Suppressor macrophage (primary cell): ENCODE measurements around the gene AZIN2.
A peak's percentile ranks its signal among the peaks of the same experiment; 100 is the strongest.
"Not testable (repeated sequence)": the region's sequence is repeated elsewhere in the genome, so short reads cannot be mapped to it uniquely, and the experiment has no call there.

Source experiments
- DNase-seq, 4 experiments: peaks; one replicate each; pipeline ENCODE4 v3.0.0-alpha.2; 2020 to 2022

Gene AZIN2

GRCh38 chr1:33094971-33095604 is 14.1 kb downstream of the AZIN2 start:
- DNase-seq = peak; percentile 54 to 77 (median 66)

- no peak for DNase-seq
These were observed 15.5 kb downstream of the AZIN2 start for GRCh38 chr1:33096363-33097005.

DNA sequence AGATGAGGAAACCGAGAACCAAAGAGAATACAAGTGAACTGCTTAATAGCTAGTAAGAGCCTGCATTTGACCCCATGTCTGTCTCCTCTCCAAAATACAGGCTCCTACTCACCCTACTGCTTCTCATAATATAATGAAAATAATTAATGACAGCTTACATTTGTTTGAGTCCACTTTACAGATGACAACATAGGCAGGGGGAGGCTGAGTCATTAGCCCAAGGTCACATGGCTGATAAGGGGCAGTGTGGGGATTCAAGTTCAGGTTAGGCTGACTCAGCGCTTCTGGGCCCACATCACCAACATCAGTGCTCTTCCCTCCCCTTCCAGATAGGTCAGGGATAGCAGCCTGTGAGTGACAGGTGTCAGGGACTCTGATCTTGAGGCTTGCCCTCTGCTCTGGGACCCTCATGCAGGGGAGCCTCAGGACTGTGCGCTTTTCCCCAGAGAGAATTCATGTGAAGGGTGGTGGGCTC is 16.2 kb downstream of the AZIN2 start:
- DNase-seq = peak in 3 of 4 experiments; percentile 17 to 27 (median 17)

DNA sequence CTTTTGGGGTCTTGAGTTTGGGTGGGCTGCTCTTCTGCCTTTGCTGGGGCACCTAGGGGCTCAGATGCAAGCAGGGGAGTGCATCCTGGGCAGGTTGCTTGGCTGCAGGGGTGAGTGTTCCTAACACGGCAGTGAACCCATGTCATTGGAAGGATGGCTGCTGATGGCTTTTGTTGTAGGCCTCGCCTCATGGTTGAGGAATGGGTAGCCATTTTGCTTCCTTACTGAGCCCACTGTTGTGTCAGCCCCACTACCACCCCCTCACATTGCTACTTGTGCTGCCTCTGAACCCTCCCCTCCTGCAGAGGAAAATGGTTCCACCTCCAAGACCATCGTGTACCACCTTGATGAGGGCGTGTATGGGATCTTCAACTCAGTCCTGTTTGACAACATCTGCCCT is 16.8 kb downstream of the AZIN2 start:
- no peak for DNase-seq

- peak in 2 of 4 experiments; percentile 22 to 29 for DNase-seq
These were observed 17.4 kb downstream of the AZIN2 start for GRCh38 chr1:33098371-33098770.

DNA sequence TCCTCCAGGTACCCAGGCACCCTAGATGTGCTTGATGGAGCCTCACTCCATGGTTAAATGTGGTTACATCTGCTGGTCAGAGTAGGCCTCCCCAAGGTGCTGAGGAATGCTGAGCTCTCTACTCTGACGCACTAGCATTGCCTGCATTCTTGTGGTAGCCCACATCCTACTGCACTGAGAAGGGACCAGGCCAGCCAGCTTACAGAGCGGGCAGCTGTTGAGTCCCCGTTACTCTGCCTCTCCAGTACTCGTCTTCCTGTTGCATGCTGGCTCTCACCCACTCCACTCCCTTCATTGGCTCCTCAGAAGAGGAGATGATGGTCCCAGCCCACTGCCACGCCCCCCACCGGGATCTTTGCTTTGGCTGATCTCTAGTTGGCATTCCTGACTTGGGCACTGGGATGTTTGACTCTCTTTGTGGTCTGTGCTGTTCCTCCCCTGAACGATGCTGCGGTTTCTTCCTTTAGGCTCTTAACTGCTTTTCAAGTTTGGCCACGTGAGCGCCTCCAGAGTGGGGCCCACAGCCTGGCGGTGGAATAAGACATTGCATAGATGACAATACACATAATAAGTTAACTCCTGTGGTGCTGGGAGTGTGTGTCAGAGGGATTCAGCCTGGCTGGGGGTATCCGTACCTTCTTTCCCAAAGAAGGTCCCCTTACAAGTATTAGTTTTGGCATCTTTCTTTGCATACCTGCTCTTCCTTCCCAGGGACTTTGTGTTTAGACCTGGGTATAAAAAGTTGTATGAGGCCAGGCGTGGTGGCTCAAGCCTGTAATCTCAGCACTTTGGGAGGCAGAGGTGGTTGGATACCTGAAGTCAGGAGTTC is 18.6 kb downstream of the AZIN2 start:
- peak; percentile 31 to 48 (median 44) for DNase-seq

GRCh38 chr1:33100119-33100415 is 19.1 kb downstream of the AZIN2 start:
- DNase-seq = not testable (repeated sequence)

- DNase-seq = no peak
These were observed 29.5 kb downstream of the AZIN2 start for GRCh38 chr1:33110477-33110876.

GRCh38 chr1:33111965-33112364 is 31.0 kb downstream of the AZIN2 start:
- DNase-seq = peak in 3 of 4 experiments; percentile 10 to 40 (median 33)

DNA sequence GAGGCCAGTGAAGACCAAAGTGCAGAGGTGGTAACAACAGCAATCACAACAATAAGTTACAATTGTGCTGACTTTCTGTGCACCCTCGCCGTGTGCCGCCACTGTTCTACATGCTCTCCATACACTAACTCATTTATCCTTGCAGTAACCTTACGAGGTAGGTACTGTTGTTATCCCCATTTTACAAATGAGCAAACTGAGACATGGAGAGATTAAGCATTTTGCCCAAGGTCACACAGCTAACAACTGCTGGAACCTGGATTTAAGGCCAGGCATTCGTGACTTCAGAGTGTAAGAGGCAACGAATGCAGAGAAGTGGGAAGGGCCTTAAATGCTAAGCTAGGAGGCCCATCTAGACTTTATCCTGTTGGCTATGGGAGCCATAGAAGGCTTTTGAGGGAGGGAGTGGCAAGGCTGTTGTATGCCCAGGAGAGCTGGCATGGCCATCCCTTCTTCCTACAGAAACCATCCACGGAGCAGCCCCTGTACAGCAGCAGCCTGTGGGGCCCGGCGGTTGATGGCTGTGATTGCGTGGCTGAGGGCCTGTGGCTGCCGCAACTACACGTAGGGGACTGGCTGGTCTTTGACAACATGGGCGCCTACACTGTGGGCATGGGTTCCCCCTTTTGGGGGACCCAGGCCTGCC is 36.6 kb downstream of the AZIN2 start:
- no peak for DNase-seq

DNA sequence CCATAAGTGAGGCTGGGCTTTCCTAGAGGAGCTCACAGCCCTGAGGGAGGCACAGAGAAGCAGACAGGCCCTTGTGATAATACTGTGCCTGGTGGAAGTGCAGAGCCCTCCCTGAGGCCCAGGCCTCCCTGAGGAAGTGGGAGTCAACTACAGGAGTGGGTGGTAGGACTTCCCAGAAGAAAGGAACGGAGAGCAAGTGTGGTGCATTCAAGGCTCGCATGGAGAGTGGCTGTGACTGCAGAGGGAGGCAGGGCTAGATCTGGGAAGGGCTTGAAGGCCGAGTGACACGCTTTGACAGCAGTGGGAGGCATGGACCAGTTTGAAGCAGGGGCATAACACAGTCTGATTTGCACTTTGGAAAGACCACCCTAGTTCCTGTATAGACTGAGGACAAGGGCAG is 37.3 kb downstream of the AZIN2 start:
- DNase-seq = peak in 2 of 4 experiments; percentile 9 to 24

DNA sequence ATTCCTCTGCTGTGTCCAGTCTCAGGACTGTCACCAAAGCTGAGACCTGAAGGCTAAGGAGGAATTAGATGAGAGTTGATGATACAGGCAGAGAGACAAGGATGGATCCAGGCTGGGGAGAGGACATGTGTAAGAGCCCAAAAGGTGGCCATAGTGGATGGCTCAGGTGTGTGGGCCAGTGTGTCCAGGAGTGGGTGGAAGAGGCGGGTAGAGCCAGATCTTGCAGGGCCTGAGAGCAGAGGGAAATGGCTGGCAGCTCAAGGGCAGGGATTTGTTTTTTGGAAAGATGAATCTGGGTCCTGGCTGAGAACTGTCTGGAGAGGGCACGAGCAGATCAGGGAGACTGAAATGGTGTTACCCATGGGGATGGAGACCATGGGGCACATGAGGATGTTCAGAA is 38.1 kb downstream of the AZIN2 start:
- DNase-seq = no peak

DNA sequence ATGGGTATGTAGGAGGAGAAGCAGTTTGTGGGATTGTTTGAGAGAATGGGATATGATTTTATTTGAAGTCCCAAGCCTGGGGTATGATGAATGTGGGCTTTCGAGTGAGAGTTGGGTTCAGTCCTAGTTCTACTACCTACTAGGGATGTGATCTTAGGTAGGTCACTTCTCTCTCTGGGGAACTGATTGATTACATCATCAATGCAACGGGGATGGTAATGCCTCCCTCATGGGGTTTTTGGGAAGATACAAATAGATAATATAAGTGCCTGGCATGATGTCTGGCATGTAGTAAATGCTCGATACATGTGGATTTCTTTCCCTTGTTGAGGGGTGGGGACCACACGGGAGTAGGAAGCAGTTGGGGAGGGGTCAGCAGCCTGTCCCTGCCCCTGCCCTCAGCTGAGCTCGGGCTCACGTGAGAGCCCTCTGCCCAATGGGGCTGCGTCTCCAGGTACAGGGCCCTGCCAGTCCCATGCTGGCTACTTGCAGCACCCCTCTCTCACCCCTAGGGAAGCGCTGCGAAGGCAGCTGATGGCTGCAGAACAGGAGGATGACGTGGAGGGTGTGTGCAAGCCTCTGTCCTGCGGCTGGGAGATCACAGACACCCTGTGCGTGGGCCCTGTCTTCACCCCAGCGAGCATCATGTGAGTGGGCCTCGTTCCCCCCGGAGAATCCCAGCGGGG is 38.7 kb downstream of the AZIN2 start:
- no peak for DNase-seq

DNA sequence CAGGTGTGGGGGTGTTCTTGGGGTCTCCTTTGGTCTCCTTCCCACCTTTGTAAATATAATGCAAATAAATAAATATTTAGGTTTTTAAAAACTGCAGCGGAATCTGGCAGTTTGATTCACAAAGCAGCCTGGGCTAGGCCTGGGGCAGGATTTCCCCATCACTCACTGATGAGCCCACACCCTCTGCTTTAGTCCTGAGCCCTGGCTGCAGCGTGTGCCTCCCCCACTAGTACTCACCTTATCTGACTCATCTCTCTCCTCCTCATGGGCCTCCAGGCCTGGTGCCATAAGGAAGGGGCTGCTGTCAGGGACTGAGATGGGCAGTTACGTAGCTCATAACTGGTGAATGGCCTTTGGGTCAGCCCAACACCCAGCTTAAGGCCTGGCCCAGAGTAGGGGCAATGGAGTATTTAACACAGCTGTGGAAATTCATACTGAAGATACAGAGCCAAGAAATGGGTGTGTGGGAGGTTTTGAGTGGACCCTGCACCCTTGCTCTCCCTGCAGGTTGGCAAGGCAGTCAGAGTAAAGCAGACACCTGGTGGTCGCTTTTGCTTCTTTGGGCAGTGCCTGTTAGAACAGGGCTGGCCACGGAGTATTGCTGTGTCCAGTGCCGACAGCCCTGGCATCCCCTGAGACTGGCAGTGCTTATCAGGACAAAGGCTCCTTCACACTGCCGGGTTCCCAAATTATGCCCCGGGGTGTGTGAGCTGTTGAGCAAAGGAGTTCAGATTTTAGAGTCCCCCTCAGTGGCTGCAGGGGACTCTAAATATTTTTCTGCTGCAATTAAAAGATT is 39.7 kb downstream of the AZIN2 start:
- DNase-seq = no peak

DNA sequence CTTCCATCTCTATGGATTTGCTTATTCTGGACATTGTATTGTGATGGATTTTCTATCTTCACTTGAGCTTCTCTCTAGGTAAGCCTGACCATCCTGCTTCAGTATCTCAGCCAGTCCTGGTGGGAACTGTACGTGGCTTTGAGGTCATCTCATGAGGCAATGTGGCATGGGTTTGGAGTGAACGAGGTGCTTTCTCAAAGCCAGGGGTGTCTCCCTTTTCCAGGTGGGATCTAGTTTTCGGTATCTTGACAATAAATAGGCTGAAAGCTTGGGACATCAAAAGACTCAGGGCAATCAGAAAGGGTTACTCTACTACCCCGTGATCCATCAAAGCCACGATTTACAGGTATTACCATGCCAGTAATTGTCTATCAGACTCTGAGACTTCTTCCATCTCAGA is 40.8 kb downstream of the AZIN2 start:
- no peak for DNase-seq

DNA sequence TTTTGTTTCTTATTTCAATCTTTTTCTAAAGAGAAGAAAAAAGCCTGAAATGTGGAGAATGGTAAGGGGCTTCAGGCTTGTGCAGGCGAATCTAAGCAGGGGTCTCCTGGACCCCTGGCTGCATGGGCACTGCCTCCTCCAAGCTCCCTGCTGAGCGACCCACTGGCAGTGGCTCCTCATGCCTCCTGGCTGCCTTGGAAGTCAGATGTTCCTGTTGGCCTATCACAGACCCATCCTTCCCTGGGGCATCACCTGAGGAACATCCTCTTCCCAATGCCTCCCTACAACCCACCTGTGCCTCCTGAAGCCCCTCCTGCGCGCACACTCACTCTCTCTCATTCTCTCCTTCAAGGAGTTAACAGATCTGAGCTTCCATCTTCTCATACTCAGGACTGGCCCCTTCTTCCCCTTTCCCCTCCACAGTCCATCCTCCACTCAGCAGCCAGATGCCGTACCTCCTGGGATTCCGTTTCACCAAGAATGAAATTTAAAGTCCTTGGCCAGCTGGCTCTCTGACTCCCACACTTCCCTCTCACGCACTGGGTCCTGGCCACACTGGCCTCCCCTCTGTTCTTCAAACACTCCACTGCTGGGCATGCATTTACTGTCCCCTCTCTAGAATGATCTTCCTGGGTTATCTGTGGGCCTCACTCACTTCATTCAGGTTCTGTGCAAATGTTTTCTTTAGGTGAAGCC is 41.7 kb downstream of the AZIN2 start:
- no peak for DNase-seq

DNA sequence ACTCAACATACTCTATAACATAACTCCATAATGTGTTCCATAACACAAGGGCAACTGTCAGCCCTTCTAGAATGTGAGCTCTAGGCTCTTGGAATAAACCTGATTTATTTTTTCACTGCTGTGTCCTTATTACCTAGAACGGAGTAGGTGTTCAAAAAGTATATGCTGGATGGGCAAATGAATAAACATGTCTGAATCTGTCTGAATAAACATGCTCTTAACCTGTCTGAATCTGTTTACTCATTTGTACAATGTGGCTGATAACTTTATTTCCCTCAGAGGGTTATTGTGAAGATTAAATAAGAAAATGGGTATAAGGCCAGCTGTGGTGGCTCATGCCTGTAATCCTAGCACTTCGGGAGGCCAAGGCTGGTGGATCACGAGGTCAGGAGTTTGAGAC is 42.3 kb downstream of the AZIN2 start:
- DNase-seq = no peak

GRCh38 chr1:33124647-33125046 is 43.7 kb downstream of the AZIN2 start:
- not testable (repeated sequence) for DNase-seq

GRCh38 chr1:33126411-33127000 is 45.6 kb downstream of the AZIN2 start:
- DNase-seq = no peak

- peak; percentile 100 for DNase-seq
These were observed 46.3 kb downstream of the AZIN2 start for GRCh38 chr1:33127001-33127823.
